ENCODE results near the gene EIF3L. TPM values are rescaled to one million over a fixed set of nuclear protein-coding genes. Genes with fewer than 3 reads are reported as not detected.

The EIF3L gene
- total and polyA plus RNA-seq, 2 donors (not counting 3 experiments of a cell fraction or from before 2014, with no cell fraction given): 479 to 601 TPM

DNA sequence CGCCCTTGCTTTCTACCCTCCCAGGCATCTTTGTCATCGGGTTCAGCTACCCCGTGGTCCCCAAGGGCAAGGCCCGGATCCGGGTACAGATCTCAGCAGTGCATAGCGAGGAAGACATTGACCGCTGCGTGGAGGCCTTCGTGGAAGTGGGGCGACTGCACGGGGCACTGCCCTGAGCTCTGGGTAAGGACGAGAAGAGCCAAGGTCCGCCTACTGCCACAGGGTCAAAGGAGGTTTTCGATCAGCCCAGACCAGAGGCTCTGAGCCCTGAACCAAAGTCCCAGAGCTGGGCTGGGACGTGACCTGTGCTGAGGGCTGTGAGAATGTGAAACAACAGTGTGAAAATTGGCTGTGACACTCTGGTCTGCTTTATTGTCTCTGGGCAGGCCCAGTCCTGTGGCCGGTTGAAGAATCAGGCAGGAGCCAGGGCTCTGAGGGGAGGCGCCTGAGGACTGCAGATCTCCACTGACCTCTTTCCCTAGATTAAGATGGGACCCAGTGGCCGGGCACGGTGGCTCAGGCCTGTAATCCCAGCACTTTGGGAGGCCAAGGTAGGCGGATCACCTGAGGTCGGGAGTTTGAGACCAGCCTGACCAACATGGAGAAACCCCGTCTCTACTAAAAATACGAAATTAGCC, 32.6 kb upstream of the EIF3L start:
- dilution Hi-C loops (cut with MboI; ENCODE audit: extremely low pct_ligation_motif_present, low sequenced_read_pairs) (no loop called here), intact Hi-C loops (cut with micrococcal nuclease) (loop anchor here (1.0 to 5.0 kb wide), 4 partner anchors 47 to 149 kb away; partner anchors contain the start of genes C22orf23 and POLR2F)
- Histone ChIP-seq H3K27ac (ENCODE audit: insufficient read depth, low read depth, low read length) (no peak overlapping the region), H3K4me1 (ENCODE audit: control insufficient read depth, extremely low read depth, insufficient read depth, low read length) (peaks cover 9% of the 10 kb centered on the region), H3K4me3 (replicated peaks in 1 of 3; ENCODE audit: insufficient read depth in 1 of 3, low read depth in 1 of 3, low read length in 3 of 3) (no peak overlapping the region), H3K9me1 (replicated peaks; ENCODE audit: control insufficient read depth, extremely low read depth, insufficient read depth, low read length) (no peaks in the 10 kb centered on the region), H4K20me1 (replicated peaks; ENCODE audit: control insufficient read depth, extremely low read depth, insufficient read depth, low read length) (no peaks in the 10 kb centered on the region), H3K36me3 (ENCODE audit: control insufficient read depth in 2 of 2, extremely low read depth in 1 of 2, insufficient read depth in 2 of 2, low read length in 2 of 2) (peaks cover 0 to 4% of the 10 kb centered on the region in 2 experiments), H3K79me2 (ENCODE audit: control insufficient read depth, insufficient read depth, low read length) (no peaks in the 10 kb centered on the region), H3K9ac (replicated peaks; ENCODE audit: extremely low read depth, insufficient read depth, low read length) (no peak overlapping the region), H3K4me2 (ENCODE audit: insufficient read depth, low read length) (no peak overlapping the region), H3K9me3 (replicated peaks; ENCODE audit: control insufficient read depth, insufficient read depth, low read length) (no peaks in the 10 kb centered on the region), H2AFZ (ENCODE audit: low read depth, low read length) (no peak overlapping the region), H3K27me3 (ENCODE audit: control insufficient read depth in 2 of 2, insufficient read depth in 2 of 2, low read length in 2 of 2) (peaks cover 0 to 3% of the 10 kb centered on the region in 2 experiments)
- FAIRE-seq: no peak
- ChIA-PET CTCF (interaction anchor here (0.9 to 5.9 kb wide), 12 partner anchors 9 to 179 kb away, joined by 3 to 223 read pairs (median 16); partner anchors contain the start of genes C22orf23, EIF3L, GCAT and POLR2F), POLR2A (interaction anchor here (0.8 kb wide), 1 partner anchor 9 kb away, joined by 5 read pairs; the partner anchor contains the start of gene GCAT)
- DNase-seq (ENCODE audit: low read depth, low spot score): no peak
- TF ChIP-seq EZH2 (IDR thresholded peaks at IDR 0.05; ENCODE audit: borderline replicate concordance, low read depth, low read length, severe bottlenecking) (no peak), POLR2AphosphoS5 (IDR thresholded peaks at IDR 0.05; ENCODE audit: insufficient read depth, low read depth, low read length) (no peak), POLR2A (IDR thresholded peaks at IDR 0.05; ENCODE audit: low read depth, low read length) (no peak), MYC (IDR thresholded peaks at IDR 0.05; ENCODE audit: low read depth, low read length) (no peak), FOS (IDR thresholded peaks at IDR 0.05; ENCODE audit: borderline replicate concordance, insufficient read depth, low read length) (no peak), GATA2 (IDR thresholded peaks at IDR 0.05; ENCODE audit: insufficient read depth, insufficient read length, low read depth, low read length) (no peak), JUN (IDR thresholded peaks at IDR 0.05; ENCODE audit: borderline replicate concordance, insufficient read depth, insufficient read length, low read depth) (no peak)
- TF ChIP-seq, protein P1, sequence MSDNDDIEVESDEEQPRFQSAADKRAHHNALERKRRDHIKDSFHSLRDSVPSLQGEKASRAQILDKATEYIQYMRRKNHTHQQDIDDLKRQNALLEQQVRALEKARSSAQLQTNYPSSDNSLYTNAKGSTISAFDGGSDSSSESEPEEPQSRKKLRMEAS (IDR thresholded peaks at IDR 0.05; ENCODE audit: insufficient read depth, insufficient read length): no peak
- TF ChIP-seq, protein P2, sequence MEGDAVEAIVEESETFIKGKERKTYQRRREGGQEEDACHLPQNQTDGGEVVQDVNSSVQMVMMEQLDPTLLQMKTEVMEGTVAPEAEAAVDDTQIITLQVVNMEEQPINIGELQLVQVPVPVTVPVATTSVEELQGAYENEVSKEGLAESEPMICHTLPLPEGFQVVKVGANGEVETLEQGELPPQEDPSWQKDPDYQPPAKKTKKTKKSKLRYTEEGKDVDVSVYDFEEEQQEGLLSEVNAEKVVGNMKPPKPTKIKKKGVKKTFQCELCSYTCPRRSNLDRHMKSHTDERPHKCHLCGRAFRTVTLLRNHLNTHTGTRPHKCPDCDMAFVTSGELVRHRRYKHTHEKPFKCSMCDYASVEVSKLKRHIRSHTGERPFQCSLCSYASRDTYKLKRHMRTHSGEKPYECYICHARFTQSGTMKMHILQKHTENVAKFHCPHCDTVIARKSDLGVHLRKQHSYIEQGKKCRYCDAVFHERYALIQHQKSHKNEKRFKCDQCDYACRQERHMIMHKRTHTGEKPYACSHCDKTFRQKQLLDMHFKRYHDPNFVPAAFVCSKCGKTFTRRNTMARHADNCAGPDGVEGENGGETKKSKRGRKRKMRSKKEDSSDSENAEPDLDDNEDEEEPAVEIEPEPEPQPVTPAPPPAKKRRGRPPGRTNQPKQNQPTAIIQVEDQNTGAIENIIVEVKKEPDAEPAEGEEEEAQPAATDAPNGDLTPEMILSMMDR (IDR thresholded peaks at IDR 0.05; ENCODE audit: extremely low read depth in 1 of 2, insufficient read depth in 1 of 2, low read depth in 1 of 2, low read length in 2 of 2): no peak
- no TSS peak for BruUV-seq (replicated peaks)

Measured in endothelial cell of umbilical vein (primary cell).